HCT116 (cell line): ENCODE results near the gene ZNF521. TPM values are rescaled to one million over a fixed set of nuclear protein-coding genes. Genes with fewer than 3 reads are reported as not detected.

Source experiments
- ATAC-seq: fragments of 200-7000 bp; cut with Tn5 transposase; 2 replicates; pipeline ENCODE4 v1.9.1; 2020; ENCODE audit warnings: mild to moderate bottlenecking, moderate library complexity
- BruUV-seq: library from RNA; stranded (reverse); fragments of 400-500 nt; replicated peaks from 2 replicates; lab custom pipeline; 2021; lab: Mats Ljungman, UMichigan
- CTCF ChIA-PET: fragments of 300-600 bp; sonication (Branson Sonifier 250); formaldehyde crosslinking; loops from one replicate; lab custom pipeline; 2021; ENCODE audit warnings: antibody characterized with exemption; lab: Charles Lee
- POLR2A ChIA-PET: fragments of 300-600, 350-600 bp; sonication (Branson Sonifier 250); formaldehyde crosslinking; loops from one replicate; lab custom pipeline; 2021; ENCODE audit warnings: antibody characterized with exemption; lab: Charles Lee
- RAD21 ChIA-PET, 2 experiments: fragments of 300-600 bp; sonication (Branson Sonifier 250); formaldehyde crosslinking; loops; one replicate each; lab custom pipeline; 2023; ENCODE audit warnings: low total read pairs in 2 of 2; ENCODE audit not compliant: uncharacterized antibody in 2 of 2, unreplicated experiment in 2 of 2, low non-redundant PET in 1 of 2; lab: Charles Lee
- DNase-seq: peaks from one replicate; pipeline ENCODE4 v3.0.0-alpha.2; 2010; ENCODE audit warnings: low read depth, low spot score
- H2AFZ ChIP-seq: fragments of 200-600 bp; shearing (Covaris generic), sonication (generic); 2 replicates; pipeline ENCODE4 v1.6.1; 2017; ENCODE audit warnings: low read depth, mixed run types, mixed read lengths, antibody characterized with exemption, low read length; ENCODE audit not compliant: poor library complexity, severe bottlenecking
- H3K27ac ChIP-seq: 2 replicates; pipeline ENCODE4 v1.5.1; 2012; ENCODE audit warnings: low read depth, low read length
- H3K27me3 ChIP-seq: fragments of 200-600 bp; sonication (generic); 2 replicates; pipeline ENCODE4 v1.6.1; 2016; ENCODE audit warnings: mixed run types, low read length, mixed read lengths; ENCODE audit not compliant: insufficient read depth
- H3K36me3 ChIP-seq, 2 experiments: fragments of 200-500 bp in 1 of 2; fragments of 200-600 bp in 1 of 2; sonication (Bioruptor generic) in 1 of 2; sonication (generic) in 1 of 2; 2 replicates each; pipeline versions ENCODE4 v1.5.1 to v1.6.1; 2014 to 2016; ENCODE audit warnings: low read length in 2 of 2, inconsistent platforms in 1 of 2, mixed read lengths in 1 of 2, mixed run types in 1 of 2; ENCODE audit not compliant: insufficient read depth in 2 of 2, control insufficient read depth in 1 of 2
- H3K4me1 ChIP-seq, 2 experiments: fragments of 200-600 bp in 1 of 2; sonication (generic) in 1 of 2; 2 replicates each; pipeline versions ENCODE4 v1.5.1 to v1.6.1; 2012 to 2017; ENCODE audit warnings: low read length in 2 of 2, inconsistent platforms in 1 of 2, mild to moderate bottlenecking in 1 of 2, mixed read lengths in 1 of 2, mixed run types in 1 of 2, moderate library complexity in 1 of 2; ENCODE audit not compliant: insufficient read depth in 2 of 2, control insufficient read depth in 1 of 2
- H3K4me2 ChIP-seq: fragments of 200-600 bp; sonication (generic); 2 replicates; pipeline ENCODE4 v1.6.1; 2017; ENCODE audit warnings: mixed run types, low read length, mixed read lengths
- H3K4me3 ChIP-seq, 2 experiments: fragments of 200-600 bp in 1 of 2; sonication (generic) in 1 of 2; replicated peaks in 1 of 2; 2 replicates each; pipeline ENCODE4 v1.5.1; 2011 to 2016; ENCODE audit warnings: low read length in 2 of 2, control low read depth in 1 of 2, low read depth in 1 of 2, mild to moderate bottlenecking in 1 of 2, mixed read lengths in 1 of 2, mixed run types in 1 of 2
- H3K79me2 ChIP-seq: fragments of 200-600 bp; sonication (generic); 2 replicates; pipeline ENCODE4 v1.6.1; 2017; ENCODE audit warnings: mild to moderate bottlenecking, mixed run types, low read length, moderate library complexity, mixed read lengths; ENCODE audit not compliant: insufficient read depth
- H3K9ac ChIP-seq: fragments of 200-600 bp; sonication (generic); 2 replicates; pipeline ENCODE4 v1.6.1; 2016; ENCODE audit warnings: low read length, mixed read lengths
- H3K9me2 ChIP-seq: fragments of 200-600 bp; sonication (generic), shearing (Covaris generic); 2 replicates; pipeline ENCODE4 v1.6.1; 2017; ENCODE audit warnings: mixed run types, mild to moderate bottlenecking, moderate library complexity; ENCODE audit not compliant: insufficient read depth
- H3K9me3 ChIP-seq, 2 experiments: fragments of 200-500 bp in 1 of 2; fragments of 200-600 bp in 1 of 2; sonication (Bioruptor generic) in 1 of 2; sonication (generic) in 1 of 2; 2 replicates each; pipeline ENCODE4 v1.6.1; 2014 to 2017; ENCODE audit warnings: low read length in 2 of 2, mixed read lengths in 2 of 2, inconsistent platforms in 1 of 2, low read depth in 1 of 2, mild to moderate bottlenecking in 1 of 2, mixed run types in 1 of 2, moderate library complexity in 1 of 2; ENCODE audit not compliant: control insufficient read depth in 1 of 2, insufficient read depth in 1 of 2
- H4K20me1 ChIP-seq: fragments of 200-600 bp; sonication (generic), shearing (Covaris generic); 2 replicates; pipeline ENCODE4 v1.6.1; 2017; ENCODE audit warnings: mixed run types, mild to moderate bottlenecking, moderate library complexity; ENCODE audit not compliant: insufficient read depth
- CBX3 ChIP-seq: IDR thresholded peaks from 2 replicates; pipeline ENCODE4 v1.6.1; 2012; ENCODE audit warnings: low read depth
- CEBPB ChIP-seq: IDR thresholded peaks from 2 replicates; pipeline ENCODE4 v1.6.1; 2012; ENCODE audit warnings: low read depth
- EGR1 ChIP-seq: IDR thresholded peaks from 2 replicates; pipeline ENCODE4 v1.6.1; 2012; ENCODE audit warnings: low read depth
- ELF1 ChIP-seq: IDR thresholded peaks from 2 replicates; pipeline ENCODE4 v1.6.1; 2012; ENCODE audit warnings: low read depth, borderline replicate concordance
- EZH2 ChIP-seq: fragments of 200-600 bp; sonication (generic); IDR thresholded peaks from 2 replicates; pipeline ENCODE4 v1.6.1; 2017; ENCODE audit warnings: antibody characterized with exemption, mixed run types
- EZH2phosphoT487 ChIP-seq: fragments of 200-600 bp; IDR thresholded peaks from 2 replicates; pipeline ENCODE4 v1.6.1; 2018; ENCODE audit warnings: antibody characterized with exemption, borderline replicate concordance
- JUND ChIP-seq: IDR thresholded peaks from 2 replicates; pipeline ENCODE4 v1.6.1; 2012
- POLR2AphosphoS5 ChIP-seq: IDR thresholded peaks from 2 replicates; pipeline ENCODE4 v1.6.1; 2011; ENCODE audit warnings: mild to moderate bottlenecking, low read depth, low read length, moderate library complexity
- RAD21 ChIP-seq: IDR thresholded peaks from 2 replicates; pipeline ENCODE4 v1.6.1; 2012; ENCODE audit warnings: low read depth, mild to moderate bottlenecking
- SIN3A ChIP-seq: IDR thresholded peaks from 2 replicates; pipeline ENCODE4 v1.6.1; 2012; ENCODE audit warnings: low read depth
- SP1 ChIP-seq: IDR thresholded peaks from 2 replicates; pipeline ENCODE4 v1.6.1; 2012; ENCODE audit warnings: low read depth
- SRF ChIP-seq: IDR thresholded peaks from 2 replicates; pipeline ENCODE4 v1.6.1; 2012; ENCODE audit warnings: low read depth
- TCF7L2 ChIP-seq: IDR thresholded peaks from 2 replicates; pipeline ENCODE4 v1.7.0; 2011; ENCODE audit warnings: borderline replicate concordance, inconsistent platforms; ENCODE audit not compliant: insufficient read depth, insufficient read length; ENCODE audit errors: extremely low read depth
- ZFX ChIP-seq: fragments of 450-650 bp; IDR thresholded peaks from 2 replicates; pipeline ENCODE4 v1.6.1; 2017
- ZNF274 ChIP-seq: fragments of 200-500 bp; sonication (Bioruptor generic); IDR thresholded peaks from 2 replicates; pipeline ENCODE4 v1.6.1; 2014; ENCODE audit warnings: mild to moderate bottlenecking, low read depth, low read length, inconsistent platforms
- intact Hi-C: fragments of 100-400 bp; cut with micrococcal nuclease; formaldehyde crosslinking; loops from 2 replicates; pipeline ENCODE4 v1.10.0; 2022
- total RNA-seq: library from RNA; stranded (reverse); gene quantifications from one replicate; pipeline ENCODE4 v1.2.1, GENCODE V29; 2021; ENCODE audit not compliant: unreplicated experiment
- TF ChIP-seq, protein P1 (sequence below): IDR thresholded peaks from 2 replicates; pipeline ENCODE4 v1.6.1; 2011; ENCODE audit warnings: mild to moderate bottlenecking, low read length, moderate library complexity; ENCODE audit not compliant: insufficient replicate concordance; ENCODE audit errors: extremely low read depth
- TF ChIP-seq, protein P2 (sequence below): IDR thresholded peaks from 2 replicates; pipeline ENCODE4 v1.6.1; 2012
- TF ChIP-seq, protein P3 (sequence below): IDR thresholded peaks from 2 replicates; pipeline ENCODE4 v1.6.1; 2012; ENCODE audit warnings: low read depth
- TF ChIP-seq, protein P4 (sequence below), 3 experiments: fragments of 200-600 bp in 1 of 3; sonication (generic) in 1 of 3; IDR thresholded peaks in 2 of 3; conservative IDR thresholded peaks in 1 of 3; 2 replicates each; pipeline ENCODE4 v1.5.1; 2012 to 2017; ENCODE audit warnings: low read depth in 2 of 3, low read length in 2 of 3, antibody characterized with exemption in 1 of 3, borderline replicate concordance in 1 of 3, control low read depth in 1 of 3, mild to moderate bottlenecking in 1 of 3, mixed read lengths in 1 of 3, mixed run types in 1 of 3, moderate library complexity in 1 of 3; ENCODE audit not compliant: insufficient read depth in 1 of 3

Gene ZNF521
- total RNA-seq, 1 experiment from 2014 or later, result 0.10 TPM

DNA sequence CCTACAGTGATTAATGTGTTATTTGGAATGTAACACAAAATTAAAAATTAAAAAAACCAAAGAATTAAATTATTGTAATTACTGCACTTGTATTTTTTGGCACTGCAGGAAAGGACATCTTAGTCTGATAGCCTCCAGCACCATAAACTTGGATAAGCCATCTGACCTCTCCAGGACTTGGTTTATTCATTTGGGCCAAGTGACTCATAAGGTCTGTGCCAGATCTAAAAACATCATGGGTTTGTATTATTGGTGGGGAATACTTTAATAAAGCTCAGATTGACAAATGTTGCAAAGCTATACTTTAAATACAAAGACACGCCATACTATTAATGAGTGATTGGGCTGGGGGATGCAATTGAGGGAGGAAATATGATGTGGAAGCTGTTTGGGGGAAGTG, 225.2 kb downstream of the ZNF521 start:
- no TSS peak for BruUV-seq
- ATAC-seq (no peak), DNase-seq (no peak)
- Histone ChIP-seq H3K79me2 (no peaks in the 10 kb centered on the region), H4K20me1 (no peaks in the 10 kb centered on the region), H3K9me3 (no peaks in the 10 kb centered on the region), H3K4me3 (no peak overlapping the region), H3K9me2 (no peaks in the 10 kb centered on the region), H3K4me1 (no peaks in the 10 kb centered on the region), H2AFZ (no peak overlapping the region), H3K4me2 (no peak overlapping the region), H3K9ac (no peak overlapping the region), H3K27ac (no peak overlapping the region), H3K36me3 (no peaks in the 10 kb centered on the region), H3K27me3 (no peaks in the 10 kb centered on the region)
- intact Hi-C loops, result no loop called here
- ChIA-PET RAD21 (no interaction called here), CTCF (no interaction called here), POLR2A (no interaction called here)
- no peak for TF ChIP-seq ZNF274
- no peak for TF ChIP-seq TCF7L2
- TF ChIP-seq JUND, result no peak
- no peak for TF ChIP-seq SIN3A
- TF ChIP-seq RAD21, result no peak
- TF ChIP-seq EZH2, result no peak
- no peak for TF ChIP-seq EGR1
- no peak for TF ChIP-seq CEBPB
- TF ChIP-seq ZFX, result no peak
- TF ChIP-seq, protein P1, sequence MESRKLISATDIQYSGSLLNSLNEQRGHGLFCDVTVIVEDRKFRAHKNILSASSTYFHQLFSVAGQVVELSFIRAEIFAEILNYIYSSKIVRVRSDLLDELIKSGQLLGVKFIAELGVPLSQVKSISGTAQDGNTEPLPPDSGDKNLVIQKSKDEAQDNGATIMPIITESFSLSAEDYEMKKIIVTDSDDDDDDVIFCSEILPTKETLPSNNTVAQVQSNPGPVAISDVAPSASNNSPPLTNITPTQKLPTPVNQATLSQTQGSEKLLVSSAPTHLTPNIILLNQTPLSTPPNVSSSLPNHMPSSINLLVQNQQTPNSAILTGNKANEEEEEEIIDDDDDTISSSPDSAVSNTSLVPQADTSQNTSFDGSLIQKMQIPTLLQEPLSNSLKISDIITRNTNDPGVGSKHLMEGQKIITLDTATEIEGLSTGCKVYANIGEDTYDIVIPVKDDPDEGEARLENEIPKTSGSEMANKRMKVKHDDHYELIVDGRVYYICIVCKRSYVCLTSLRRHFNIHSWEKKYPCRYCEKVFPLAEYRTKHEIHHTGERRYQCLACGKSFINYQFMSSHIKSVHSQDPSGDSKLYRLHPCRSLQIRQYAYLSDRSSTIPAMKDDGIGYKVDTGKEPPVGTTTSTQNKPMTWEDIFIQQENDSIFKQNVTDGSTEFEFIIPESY, result no peak
- TF ChIP-seq, protein P2, sequence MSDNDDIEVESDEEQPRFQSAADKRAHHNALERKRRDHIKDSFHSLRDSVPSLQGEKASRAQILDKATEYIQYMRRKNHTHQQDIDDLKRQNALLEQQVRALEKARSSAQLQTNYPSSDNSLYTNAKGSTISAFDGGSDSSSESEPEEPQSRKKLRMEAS, result no peak
- TF ChIP-seq SRF, result no peak
- TF ChIP-seq SP1, result no peak
- TF ChIP-seq ELF1, result no peak
- no peak for TF ChIP-seq EZH2phosphoT487
- no peak for TF ChIP-seq CBX3
- no peak for TF ChIP-seq POLR2AphosphoS5
- TF ChIP-seq, protein P3, sequence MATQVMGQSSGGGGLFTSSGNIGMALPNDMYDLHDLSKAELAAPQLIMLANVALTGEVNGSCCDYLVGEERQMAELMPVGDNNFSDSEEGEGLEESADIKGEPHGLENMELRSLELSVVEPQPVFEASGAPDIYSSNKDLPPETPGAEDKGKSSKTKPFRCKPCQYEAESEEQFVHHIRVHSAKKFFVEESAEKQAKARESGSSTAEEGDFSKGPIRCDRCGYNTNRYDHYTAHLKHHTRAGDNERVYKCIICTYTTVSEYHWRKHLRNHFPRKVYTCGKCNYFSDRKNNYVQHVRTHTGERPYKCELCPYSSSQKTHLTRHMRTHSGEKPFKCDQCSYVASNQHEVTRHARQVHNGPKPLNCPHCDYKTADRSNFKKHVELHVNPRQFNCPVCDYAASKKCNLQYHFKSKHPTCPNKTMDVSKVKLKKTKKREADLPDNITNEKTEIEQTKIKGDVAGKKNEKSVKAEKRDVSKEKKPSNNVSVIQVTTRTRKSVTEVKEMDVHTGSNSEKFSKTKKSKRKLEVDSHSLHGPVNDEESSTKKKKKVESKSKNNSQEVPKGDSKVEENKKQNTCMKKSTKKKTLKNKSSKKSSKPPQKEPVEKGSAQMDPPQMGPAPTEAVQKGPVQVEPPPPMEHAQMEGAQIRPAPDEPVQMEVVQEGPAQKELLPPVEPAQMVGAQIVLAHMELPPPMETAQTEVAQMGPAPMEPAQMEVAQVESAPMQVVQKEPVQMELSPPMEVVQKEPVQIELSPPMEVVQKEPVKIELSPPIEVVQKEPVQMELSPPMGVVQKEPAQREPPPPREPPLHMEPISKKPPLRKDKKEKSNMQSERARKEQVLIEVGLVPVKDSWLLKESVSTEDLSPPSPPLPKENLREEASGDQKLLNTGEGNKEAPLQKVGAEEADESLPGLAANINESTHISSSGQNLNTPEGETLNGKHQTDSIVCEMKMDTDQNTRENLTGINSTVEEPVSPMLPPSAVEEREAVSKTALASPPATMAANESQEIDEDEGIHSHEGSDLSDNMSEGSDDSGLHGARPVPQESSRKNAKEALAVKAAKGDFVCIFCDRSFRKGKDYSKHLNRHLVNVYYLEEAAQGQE, result no peak
- TF ChIP-seq, protein P4, sequence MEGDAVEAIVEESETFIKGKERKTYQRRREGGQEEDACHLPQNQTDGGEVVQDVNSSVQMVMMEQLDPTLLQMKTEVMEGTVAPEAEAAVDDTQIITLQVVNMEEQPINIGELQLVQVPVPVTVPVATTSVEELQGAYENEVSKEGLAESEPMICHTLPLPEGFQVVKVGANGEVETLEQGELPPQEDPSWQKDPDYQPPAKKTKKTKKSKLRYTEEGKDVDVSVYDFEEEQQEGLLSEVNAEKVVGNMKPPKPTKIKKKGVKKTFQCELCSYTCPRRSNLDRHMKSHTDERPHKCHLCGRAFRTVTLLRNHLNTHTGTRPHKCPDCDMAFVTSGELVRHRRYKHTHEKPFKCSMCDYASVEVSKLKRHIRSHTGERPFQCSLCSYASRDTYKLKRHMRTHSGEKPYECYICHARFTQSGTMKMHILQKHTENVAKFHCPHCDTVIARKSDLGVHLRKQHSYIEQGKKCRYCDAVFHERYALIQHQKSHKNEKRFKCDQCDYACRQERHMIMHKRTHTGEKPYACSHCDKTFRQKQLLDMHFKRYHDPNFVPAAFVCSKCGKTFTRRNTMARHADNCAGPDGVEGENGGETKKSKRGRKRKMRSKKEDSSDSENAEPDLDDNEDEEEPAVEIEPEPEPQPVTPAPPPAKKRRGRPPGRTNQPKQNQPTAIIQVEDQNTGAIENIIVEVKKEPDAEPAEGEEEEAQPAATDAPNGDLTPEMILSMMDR (IDR thresholded peaks at IDR 0.05 in 2 of 3, conservative IDR thresholded peaks at IDR 0.05 in 1 of 3; ENCODE audit: borderline replicate concordance in 1 of 3, insufficient read depth in 1 of 3, low read depth in 2 of 3, low read length in 2 of 3), result no peak
